Measurements from ENCODE around the gene EEFSEC. TPM values are rescaled to one million over a fixed set of nuclear protein-coding genes. Genes with fewer than 3 reads are reported as not detected.

Gene EEFSEC
- total and polyA plus RNA-seq, 2 experiments from 2014 or later: 10.1 to 16.2 TPM

- H3K4me1 ChIP-seq (ENCODE audit: insufficient read depth): no peaks in the 10 kb centered on the region
- H3K4me2 ChIP-seq: no peak overlapping the region
- peaks cover under 1% of the 10 kb centered on the region; the same call in 1 of the 3 replicates for H3K4me1 Mint-ChIP-seq
- H3K4me3 Mint-ChIP-seq: no peak overlapping the region
- no peak overlapping the region for H3K27ac Mint-ChIP-seq
- peaks cover 5% of the 10 kb centered on the region for H4K20me1 ChIP-seq (replicated peaks; ENCODE audit: insufficient read depth)
- no peaks in the 10 kb centered on the region for H3K27me3 ChIP-seq (ENCODE audit: insufficient read depth)
- DNase-seq (ENCODE audit: low spot score) (no peak), ATAC-seq (no peak)
- H3F3A ChIP-seq (replicated peaks; ENCODE audit: low read depth): no peaks in the 10 kb centered on the region
- H3K4me3 ChIP-seq: no peak overlapping the region
- H3K9me3 Mint-ChIP-seq: no peaks in the 10 kb centered on the region
- peaks cover 7% of the 10 kb centered on the region; the same call in 1 of the 2 replicates for H3K79me2 ChIP-seq (replicated peaks; ENCODE audit: insufficient read depth)
- no peak overlapping the region for H2AFZ ChIP-seq
- no peaks in the 10 kb centered on the region for H3K9me2 ChIP-seq (ENCODE audit: insufficient read depth)
- H3K27ac ChIP-seq (ENCODE audit: low read depth): no peak overlapping the region
- peaks cover 2% of the 10 kb centered on the region for H3K27me3 Mint-ChIP-seq (ENCODE audit: insufficient read depth, low read depth, poor library complexity)
- H3K36me3 Mint-ChIP-seq (ENCODE audit: low read depth): no peaks in the 10 kb centered on the region
- TF ChIP-seq ZNF331 (CRISPR knock-in tag; IDR thresholded peaks at IDR 0.05; ENCODE audit: low read depth) (no peak), REST (IDR thresholded peaks at IDR 0.05; ENCODE audit: unreplicated experiment) (no peak), NANOG (IDR thresholded peaks at IDR 0.05; ENCODE audit: borderline replicate concordance) (no peak), CREB1 (CRISPR knock-in tag; IDR thresholded peaks at IDR 0.05; ENCODE audit: low read depth) (no peak), POLR2AphosphoS5 (IDR thresholded peaks at IDR 0.05; ENCODE audit: low read depth) (no peak), EZH2phosphoT487 (IDR thresholded peaks at IDR 0.05; ENCODE audit: unreplicated experiment) (no peak), EZH2 (IDR thresholded peaks at IDR 0.05; ENCODE audit: low read depth, unreplicated experiment) (no peak), CTCF (conservative IDR thresholded peaks at IDR 0.05; ENCODE audit: low read depth in 2 of 2) (no peak), ETS1 (IDR thresholded peaks at IDR 0.05) (no peak), STAT1 (IDR thresholded peaks at IDR 0.05; ENCODE audit: unreplicated experiment) (no peak), JUNB (IDR thresholded peaks at IDR 0.05; ENCODE audit: unreplicated experiment) (no peak), ZNF114 (CRISPR knock-in tag; IDR thresholded peaks at IDR 0.05) (no peak)
- TF ChIP-seq, protein P1, sequence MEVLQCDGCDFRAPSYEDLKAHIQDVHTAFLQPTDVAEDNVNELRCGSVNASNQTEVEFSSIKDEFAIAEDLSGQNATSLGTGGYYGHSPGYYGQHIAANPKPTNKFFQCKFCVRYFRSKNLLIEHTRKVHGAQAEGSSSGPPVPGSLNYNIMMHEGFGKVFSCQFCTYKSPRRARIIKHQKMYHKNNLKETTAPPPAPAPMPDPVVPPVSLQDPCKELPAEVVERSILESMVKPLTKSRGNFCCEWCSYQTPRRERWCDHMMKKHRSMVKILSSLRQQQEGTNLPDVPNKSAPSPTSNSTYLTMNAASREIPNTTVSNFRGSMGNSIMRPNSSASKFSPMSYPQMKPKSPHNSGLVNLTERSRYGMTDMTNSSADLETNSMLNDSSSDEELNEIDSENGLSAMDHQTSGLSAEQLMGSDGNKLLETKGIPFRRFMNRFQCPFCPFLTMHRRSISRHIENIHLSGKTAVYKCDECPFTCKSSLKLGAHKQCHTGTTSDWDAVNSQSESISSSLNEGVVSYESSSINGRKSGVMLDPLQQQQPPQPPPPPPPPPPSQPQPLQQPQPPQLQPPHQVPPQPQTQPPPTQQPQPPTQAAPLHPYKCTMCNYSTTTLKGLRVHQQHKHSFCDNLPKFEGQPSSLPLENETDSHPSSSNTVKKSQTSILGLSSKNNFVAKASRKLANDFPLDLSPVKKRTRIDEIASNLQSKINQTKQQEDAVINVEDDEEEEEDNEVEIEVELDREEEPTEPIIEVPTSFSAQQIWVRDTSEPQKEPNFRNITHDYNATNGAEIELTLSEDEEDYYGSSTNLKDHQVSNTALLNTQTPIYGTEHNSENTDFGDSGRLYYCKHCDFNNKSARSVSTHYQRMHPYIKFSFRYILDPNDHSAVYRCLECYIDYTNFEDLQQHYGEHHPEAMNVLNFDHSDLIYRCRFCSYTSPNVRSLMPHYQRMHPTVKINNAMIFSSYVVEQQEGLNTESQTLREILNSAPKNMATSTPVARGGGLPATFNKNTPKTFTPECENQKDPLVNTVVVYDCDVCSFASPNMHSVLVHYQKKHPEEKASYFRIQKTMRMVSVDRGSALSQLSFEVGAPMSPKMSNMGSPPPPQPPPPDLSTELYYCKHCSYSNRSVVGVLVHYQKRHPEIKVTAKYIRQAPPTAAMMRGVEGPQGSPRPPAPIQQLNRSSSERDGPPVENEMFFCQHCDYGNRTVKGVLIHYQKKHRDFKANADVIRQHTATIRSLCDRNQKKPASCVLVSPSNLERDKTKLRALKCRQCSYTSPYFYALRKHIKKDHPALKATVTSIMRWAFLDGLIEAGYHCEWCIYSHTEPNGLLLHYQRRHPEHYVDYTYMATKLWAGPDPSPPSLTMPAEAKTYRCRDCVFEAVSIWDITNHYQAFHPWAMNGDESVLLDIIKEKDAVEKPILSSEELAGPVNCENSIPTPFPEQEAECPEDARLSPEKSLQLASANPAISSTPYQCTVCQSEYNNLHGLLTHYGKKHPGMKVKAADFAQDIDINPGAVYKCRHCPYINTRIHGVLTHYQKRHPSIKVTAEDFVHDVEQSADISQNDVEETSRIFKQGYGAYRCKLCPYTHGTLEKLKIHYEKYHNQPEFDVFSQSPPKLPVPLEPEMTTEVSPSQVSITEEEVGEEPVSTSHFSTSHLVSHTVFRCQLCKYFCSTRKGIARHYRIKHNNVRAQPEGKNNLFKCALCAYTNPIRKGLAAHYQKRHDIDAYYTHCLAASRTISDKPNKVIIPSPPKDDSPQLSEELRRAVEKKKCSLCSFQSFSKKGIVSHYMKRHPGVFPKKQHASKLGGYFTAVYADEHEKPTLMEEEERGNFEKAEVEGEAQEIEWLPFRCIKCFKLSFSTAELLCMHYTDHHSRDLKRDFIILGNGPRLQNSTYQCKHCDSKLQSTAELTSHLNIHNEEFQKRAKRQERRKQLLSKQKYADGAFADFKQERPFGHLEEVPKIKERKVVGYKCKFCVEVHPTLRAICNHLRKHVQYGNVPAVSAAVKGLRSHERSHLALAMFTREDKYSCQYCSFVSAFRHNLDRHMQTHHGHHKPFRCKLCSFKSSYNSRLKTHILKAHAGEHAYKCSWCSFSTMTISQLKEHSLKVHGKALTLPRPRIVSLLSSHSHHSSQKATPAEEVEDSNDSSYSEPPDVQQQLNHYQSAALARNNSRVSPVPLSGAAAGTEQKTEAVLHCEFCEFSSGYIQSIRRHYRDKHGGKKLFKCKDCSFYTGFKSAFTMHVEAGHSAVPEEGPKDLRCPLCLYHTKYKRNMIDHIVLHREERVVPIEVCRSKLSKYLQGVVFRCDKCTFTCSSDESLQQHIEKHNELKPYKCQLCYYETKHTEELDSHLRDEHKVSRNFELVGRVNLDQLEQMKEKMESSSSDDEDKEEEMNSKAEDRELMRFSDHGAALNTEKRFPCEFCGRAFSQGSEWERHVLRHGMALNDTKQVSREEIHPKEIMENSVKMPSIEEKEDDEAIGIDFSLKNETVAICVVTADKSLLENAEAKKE (CRISPR knock-in tag; IDR thresholded peaks at IDR 0.05): no peak
- H3K36me3 ChIP-seq (ENCODE audit: insufficient read depth): no peaks in the 10 kb centered on the region
Measured at GRCh38 chr3:128187495-128187894, 34.2 kb downstream of the EEFSEC start.
